IMR-90 (cell line): ENCODE results near the gene NFASC. TPM values are rescaled to one million over a fixed set of nuclear protein-coding genes. Genes with fewer than 3 reads are reported as not detected.

Experiments
- ATAC-seq: fragments of 200-7000 bp; cut with Tn5 transposase; 2 replicates; pipeline ENCODE4 v1.9.1; 2020; ENCODE audit warnings: low read depth, mild to moderate bottlenecking, moderate library complexity
- BruUV-seq: library from RNA; stranded (reverse); fragments of 400-500 nt; replicated peaks from 2 replicates; lab custom pipeline; 2021; lab: Mats Ljungman, UMichigan
- CTCF ChIA-PET: fragments of 300-600 bp; formaldehyde crosslinking; extraction: SDS; loops from one replicate; lab custom pipeline; 2021; ENCODE audit warnings: antibody characterized with exemption; lab: Yijun Ruan, JAX
- POLR2A ChIA-PET: fragments of 300-600 bp; sonication (Branson Sonifier 250); formaldehyde crosslinking; loops from one replicate; lab custom pipeline; 2022; ENCODE audit warnings: antibody characterized with exemption; ENCODE audit not compliant: unreplicated experiment; lab: Charles Lee
- DNase-seq: peaks from one replicate; pipeline ENCODE4 v3.0.0; 2013
- H2AFZ ChIP-seq: replicated peaks from 2 replicates; pipeline ENCODE3; 2013; ENCODE audit warnings: low read length, mild to moderate bottlenecking; ENCODE audit not compliant: poor library complexity
- H2AK5ac ChIP-seq: 2 replicates; pipeline ENCODE4 v1.6.1; 2013; ENCODE audit warnings: low read depth, low read length, inconsistent platforms
- H2AK9ac ChIP-seq: replicated peaks from 2 replicates; pipeline ENCODE3; 2013; ENCODE audit warnings: mild to moderate bottlenecking, low read depth, low read length, moderate library complexity; ENCODE audit not compliant: poor library complexity
- H2BK120ac ChIP-seq: 2 replicates; pipeline ENCODE4 v1.6.1; 2013; ENCODE audit warnings: low read depth, low read length, inconsistent platforms
- H2BK15ac ChIP-seq: 3 replicates; pipeline ENCODE4 v1.6.1; 2013; ENCODE audit warnings: low read depth, low read length, inconsistent platforms
- H2BK20ac ChIP-seq: 2 replicates; pipeline ENCODE4 v1.6.1; 2013; ENCODE audit warnings: low read depth, mild to moderate bottlenecking, inconsistent platforms, low read length, moderate library complexity
- H2BK5ac ChIP-seq: 2 replicates; pipeline ENCODE4 v1.6.1; 2013; ENCODE audit warnings: mild to moderate bottlenecking, low read depth, low read length, inconsistent platforms; ENCODE audit not compliant: poor library complexity, severe bottlenecking
- H3K14ac ChIP-seq: replicated peaks from 2 replicates; pipeline ENCODE4 v1.6.1; 2013; ENCODE audit warnings: low read depth, low read length, inconsistent platforms
- H3K18ac ChIP-seq: 2 replicates; pipeline ENCODE4 v1.6.1; 2013; ENCODE audit warnings: low read depth, low read length, control low read depth
- H3K23ac ChIP-seq: 2 replicates; pipeline ENCODE4 v1.6.1; 2013; ENCODE audit warnings: low read depth, low read length, inconsistent platforms
- H3K27ac ChIP-seq: 2 replicates; pipeline ENCODE4 v1.5.1; 2013; ENCODE audit warnings: mild to moderate bottlenecking, control low read depth, low read length; ENCODE audit not compliant: insufficient read depth
- H3K27me3 ChIP-seq: 2 replicates; pipeline ENCODE4 v1.6.1; 2013; ENCODE audit warnings: low read length; ENCODE audit not compliant: control insufficient read depth, insufficient read depth
- H3K36me3 ChIP-seq: 2 replicates; pipeline ENCODE4 v1.6.1; 2013; ENCODE audit warnings: low read length, mixed read lengths; ENCODE audit not compliant: control insufficient read depth, insufficient read depth
- H3K4ac ChIP-seq: 2 replicates; pipeline ENCODE4 v1.6.1; 2013; ENCODE audit warnings: low read depth, low read length, inconsistent platforms
- H3K4me1 ChIP-seq: 2 replicates; pipeline ENCODE4 v1.6.1; 2013; ENCODE audit warnings: low read length, mixed read lengths; ENCODE audit not compliant: control insufficient read depth, insufficient read depth
- H3K4me2 ChIP-seq: 2 replicates; pipeline ENCODE4 v1.6.1; 2013; ENCODE audit warnings: low read depth, mild to moderate bottlenecking, control low read depth, low read length, moderate library complexity
- H3K4me3 ChIP-seq: 2 replicates; pipeline ENCODE4 v1.5.1; 2013; ENCODE audit warnings: low read depth, mild to moderate bottlenecking, control low read depth, low read length, moderate library complexity; ENCODE audit not compliant: insufficient read depth
- H3K56ac ChIP-seq: 2 replicates; pipeline ENCODE4 v1.6.1; 2013; ENCODE audit warnings: low read length, inconsistent platforms; ENCODE audit not compliant: insufficient read depth; ENCODE audit errors: extremely low read depth
- H3K79me1 ChIP-seq, 2 experiments: 2 replicates each; pipeline ENCODE4 v1.6.1; 2013; ENCODE audit warnings: low read length in 2 of 2, inconsistent platforms in 1 of 2, low read depth in 1 of 2
- H3K9ac ChIP-seq: 2 replicates; pipeline ENCODE4 v1.6.1; 2013; ENCODE audit warnings: low read depth, low read length, control low read depth
- H3K9me1 ChIP-seq: 2 replicates; pipeline ENCODE4 v1.6.1; 2013; ENCODE audit warnings: low read length, inconsistent platforms; ENCODE audit not compliant: insufficient read depth
- H3K9me3 ChIP-seq: 2 replicates; pipeline ENCODE4 v1.6.1; 2013; ENCODE audit warnings: low read length; ENCODE audit not compliant: control insufficient read depth, insufficient read depth
- H4K20me1 ChIP-seq: 2 replicates; pipeline ENCODE4 v1.6.1; 2013; ENCODE audit warnings: low read length, inconsistent platforms; ENCODE audit not compliant: insufficient read depth
- H4K5ac ChIP-seq: 2 replicates; pipeline ENCODE4 v1.6.1; 2013; ENCODE audit warnings: mild to moderate bottlenecking, low read depth, low read length, control low read depth
- H4K8ac ChIP-seq, 2 experiments: 2 replicates each; pipeline ENCODE4 v1.6.1; 2013; ENCODE audit warnings: low read depth in 2 of 2, low read length in 2 of 2, control low read depth in 1 of 2, inconsistent platforms in 1 of 2
- H4K91ac ChIP-seq: 2 replicates; pipeline ENCODE4 v1.6.1; 2013; ENCODE audit warnings: low read depth, low read length, inconsistent platforms; ENCODE audit not compliant: insufficient read depth
- BHLHE40 ChIP-seq: fragments of 150-350 bp; IDR thresholded peaks from 2 replicates; pipeline ENCODE4 v1.6.1; 2016; ENCODE audit warnings: mild to moderate bottlenecking, low read depth, low read length
- CEBPB ChIP-seq: IDR thresholded peaks from 2 replicates; pipeline ENCODE4 v1.6.1; 2012; ENCODE audit warnings: low read depth, low read length, improper control_type of control experiment
- CTCF ChIP-seq: conservative IDR thresholded peaks from 2 replicates; pipeline ENCODE4 v1.5.1; 2012; ENCODE audit warnings: mild to moderate bottlenecking, low read depth, low read length, improper control_type of control experiment
- ELK1 ChIP-seq: fragments of 150-350 bp; IDR thresholded peaks from 2 replicates; pipeline ENCODE4 v1.6.1; 2016; ENCODE audit warnings: low read depth, mild to moderate bottlenecking, low read length, moderate library complexity, borderline replicate concordance
- MXI1 ChIP-seq: IDR thresholded peaks from 2 replicates; pipeline ENCODE4 v1.6.1; 2012; ENCODE audit warnings: low read depth, mild to moderate bottlenecking, low read length, moderate library complexity, borderline replicate concordance
- NFE2L2 ChIP-seq: fragments of 150-350 bp; IDR thresholded peaks from 2 replicates; pipeline ENCODE4 v1.6.1; 2016; ENCODE audit warnings: low read depth, mild to moderate bottlenecking, low read length
- RAD21 ChIP-seq: IDR thresholded peaks from 2 replicates; pipeline ENCODE4 v1.6.1; 2012; ENCODE audit warnings: low read length, improper control_type of control experiment
- RFX5 ChIP-seq: IDR thresholded peaks from 2 replicates; pipeline ENCODE4 v1.8.0; 2012; ENCODE audit warnings: low read depth, mild to moderate bottlenecking, low read length, moderate library complexity
- SMC3 ChIP-seq: fragments of 150-350 bp; IDR thresholded peaks from 2 replicates; pipeline ENCODE4 v1.6.1; 2016; ENCODE audit warnings: low read depth, mild to moderate bottlenecking, antibody characterized with exemption, low read length, moderate library complexity
- WGBS, 2 experiments: methylation state at CpG; one replicate each; pipeline versions ENCODE4 v1.1.5 to v1.1.7; 2013; ENCODE audit warnings: missing lambda C conversion rate in 2 of 2; ENCODE audit not compliant: insufficient read length in 1 of 2; ENCODE audit errors: extremely low coverage in 2 of 2; 5-methylcytosine and 5-hydroxymethylcytosine counted together
- dilution Hi-C: fragments of 300-500 bp; cut with HindIII; formaldehyde crosslinking; loops from one replicate; pipeline ENCODE4 v1.14.3; 2018; ENCODE audit warnings: low sequenced_read_pairs; ENCODE audit not compliant: unreplicated experiment
- in situ Hi-C: fragments of 300-500 bp; cut with MboI; formaldehyde crosslinking; loops from 3 replicates; pipeline ENCODE4 v1.14.3; 2019; ENCODE audit warnings: low sequenced_read_pairs, inconsistent platforms, mixed read lengths
- intact Hi-C: fragments of 100-400 bp; cut with micrococcal nuclease; formaldehyde crosslinking; loops from 2 replicates; pipeline ENCODE4 v1.10.0; 2022
- polyA plus RNA-seq, 3 experiments: library from polyadenylated mRNA; depleted of rRNA; stranded (reverse); fragments of >200 nt; gene quantifications; 2 replicates each; pipeline ENCODE4 v1.2.3, GENCODE V29; 2012; ENCODE audit warnings: low replicate concordance in 1 of 3
- total RNA-seq: library from RNA; depleted of rRNA; stranded (reverse); fragments of >200 nt; gene quantifications from 2 replicates; pipeline ENCODE4 v1.2.3, GENCODE V29; 2012
- TF ChIP-seq, protein P1 (sequence below): fragments of 150-350 bp; IDR thresholded peaks from 2 replicates; pipeline ENCODE4 v1.6.1; 2017; ENCODE audit warnings: mild to moderate bottlenecking, antibody characterized with exemption, low read length, low read depth

NFASC gene
- total and polyA plus RNA-seq, 2 of the 4 experiments (the other 2 are of a cell fraction), result 0.18 to 0.79 TPM

DNA sequence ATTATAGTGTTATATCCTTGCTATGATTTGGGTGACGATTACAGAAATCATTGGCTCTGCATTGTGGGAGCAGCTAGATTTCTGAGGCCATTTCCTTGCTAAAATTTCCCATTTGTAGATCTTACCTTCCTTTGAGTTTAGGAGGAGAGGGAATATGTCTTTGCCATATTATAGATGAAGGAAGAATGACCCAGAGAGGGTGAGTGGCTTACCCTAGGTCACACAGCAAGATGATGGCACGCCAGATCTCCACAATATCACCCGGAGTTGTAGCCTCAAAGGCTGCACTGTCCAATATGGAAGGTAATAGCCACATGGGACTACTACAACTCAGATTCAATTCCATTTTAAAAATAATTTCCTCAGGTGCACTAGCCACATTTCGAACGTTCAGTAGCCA is 182.6 kb downstream of the NFASC start:
- no peak overlapping the region for H3K9ac ChIP-seq
- no peak overlapping the region for H2AFZ ChIP-seq
- H2BK120ac ChIP-seq, result no peak overlapping the region
- ChIA-PET CTCF (interaction anchor here (1.6 kb wide), 1 partner anchor 8 kb away, joined by 10 read pairs; no protein-coding TSS in a partner anchor), POLR2A (no interaction called here)
- no peaks in the 10 kb centered on the region for H3K9me1 ChIP-seq
- DNase-seq (no peak), ATAC-seq (no peak)
- no peak overlapping the region for H2AK5ac ChIP-seq
- H4K91ac ChIP-seq, result no peak overlapping the region
- no peak overlapping the region for H2BK15ac ChIP-seq
- dilution Hi-C loops, result no loop called here
- BruUV-seq, result no TSS peak
- H3K4me3 ChIP-seq, result no peak overlapping the region
- H4K20me1 ChIP-seq, result no peaks in the 10 kb centered on the region
- H3K23ac ChIP-seq, result no peak overlapping the region
- H3K4ac ChIP-seq, result no peak overlapping the region
- H3K9me3 ChIP-seq, result no peaks in the 10 kb centered on the region
- 75% methylated on average over 2 of the region's 5 CpGs; no CpG with 5 or more reads in 1 of the 2 experiments for WGBS, 2 experiments
- in situ Hi-C loops, result no loop called here
- no peak overlapping the region for H2BK5ac ChIP-seq
- no peak overlapping the region for H3K14ac ChIP-seq
- H3K4me1 ChIP-seq, result no peaks in the 10 kb centered on the region
- peaks cover 55% of the 10 kb centered on the region for H3K27me3 ChIP-seq
- H3K18ac ChIP-seq, result no peak overlapping the region
- H3K27ac ChIP-seq, result no peak overlapping the region
- no peaks in the 10 kb centered on the region for H3K79me1 ChIP-seq
- H2AK9ac ChIP-seq, result no peak overlapping the region
- H2BK20ac ChIP-seq, result no peak overlapping the region
- H4K5ac ChIP-seq, result no peak overlapping the region
- no peak overlapping the region for H3K56ac ChIP-seq
- TF ChIP-seq, protein P1, sequence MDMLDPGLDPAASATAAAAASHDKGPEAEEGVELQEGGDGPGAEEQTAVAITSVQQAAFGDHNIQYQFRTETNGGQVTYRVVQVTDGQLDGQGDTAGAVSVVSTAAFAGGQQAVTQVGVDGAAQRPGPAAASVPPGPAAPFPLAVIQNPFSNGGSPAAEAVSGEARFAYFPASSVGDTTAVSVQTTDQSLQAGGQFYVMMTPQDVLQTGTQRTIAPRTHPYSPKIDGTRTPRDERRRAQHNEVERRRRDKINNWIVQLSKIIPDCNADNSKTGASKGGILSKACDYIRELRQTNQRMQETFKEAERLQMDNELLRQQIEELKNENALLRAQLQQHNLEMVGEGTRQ, result no peak
- no peak for TF ChIP-seq BHLHE40
- TF ChIP-seq RFX5, result no peak
- no peak for TF ChIP-seq MXI1
- no peak for TF ChIP-seq RAD21
- no peak for TF ChIP-seq CEBPB
- TF ChIP-seq CTCF, result no peak
- no peak for TF ChIP-seq NFE2L2
- TF ChIP-seq SMC3, result no peak
- no peak for TF ChIP-seq ELK1
- H4K8ac ChIP-seq, result no peak overlapping the region
- H3K4me2 ChIP-seq, result no peak overlapping the region
- no peaks in the 10 kb centered on the region for H3K36me3 ChIP-seq
- intact Hi-C loops, result no loop called here
